NCI-H345 (cell line): ENCODE measurements around the gene BRD3OS.

Source experiments
- DNase-seq: peaks from one replicate; lab custom pipeline; 2025; lab: John Stamatoyannopoulos, UW

The BRD3OS gene, protein sequence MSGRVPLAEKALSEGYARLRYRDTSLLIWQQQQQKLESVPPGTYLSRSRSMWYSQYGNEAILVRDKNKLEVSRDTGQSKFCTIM

DNA sequence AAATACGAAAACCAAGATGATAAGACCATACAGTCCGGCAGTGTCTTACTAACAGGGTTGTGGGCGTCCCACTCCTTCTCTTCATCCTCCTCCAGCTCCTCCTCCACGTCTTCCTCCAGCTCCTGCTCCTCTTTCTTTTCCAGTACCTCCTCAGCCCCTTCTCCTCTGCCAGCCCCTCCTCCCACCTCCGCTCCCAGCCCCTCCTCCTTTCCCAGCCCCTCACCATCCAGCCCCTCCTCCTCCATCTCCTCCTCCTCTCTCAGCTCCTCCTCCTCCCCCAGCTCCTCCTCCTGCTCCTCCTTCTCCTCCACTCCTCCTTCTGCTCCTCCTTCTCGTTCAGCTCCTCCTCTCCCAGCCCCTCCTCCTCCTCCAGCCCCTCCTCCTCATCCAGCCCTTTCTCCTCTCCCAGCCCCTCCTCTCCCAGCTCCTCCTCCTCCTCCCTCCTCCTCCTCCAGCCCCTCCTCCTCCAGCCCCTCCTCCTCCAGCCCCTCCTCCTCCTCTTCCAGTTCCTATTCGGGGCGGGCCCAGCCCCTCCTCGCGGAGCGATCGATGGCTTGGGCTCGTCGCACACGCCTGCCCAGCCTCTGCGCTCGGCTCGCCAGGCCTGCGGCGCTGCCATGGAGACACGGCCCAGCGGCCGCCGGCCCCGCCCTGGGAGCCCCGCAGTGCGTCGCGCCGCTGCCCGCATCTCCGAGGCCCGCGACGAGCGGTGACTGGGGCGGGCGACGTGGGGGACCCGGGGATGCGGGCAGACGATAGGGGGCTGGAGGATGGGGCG, at the start of gene BRD3OS:
Gene BRD3OS, plus strand, starts transcription at position 654 of the 778 bp plus-strand sequence. CDS start 1,267 bp downstream, outside the sequence.
- peak; percentile 98 for DNase-seq

DNA sequence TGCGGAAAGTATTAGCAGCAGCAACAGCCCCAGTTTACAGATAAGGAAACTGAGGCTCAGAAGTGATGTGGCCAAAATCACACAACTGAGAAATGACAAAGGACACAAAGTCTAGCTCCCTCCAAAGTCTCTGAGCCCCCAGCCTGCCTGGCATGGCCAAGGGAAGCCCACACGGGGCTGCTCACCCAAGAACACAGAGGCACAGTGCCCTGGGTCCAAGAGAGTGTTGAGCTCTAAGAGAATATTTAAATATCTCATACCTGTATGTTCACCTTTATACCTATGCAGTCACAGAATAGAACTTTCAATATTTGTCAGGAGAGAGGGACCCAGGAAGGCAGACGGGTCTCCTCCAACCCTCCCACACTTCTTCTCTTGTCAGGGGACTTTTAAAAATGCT, 49.8 kb upstream of the BRD3OS start:
- DNase-seq: no peak

DNA sequence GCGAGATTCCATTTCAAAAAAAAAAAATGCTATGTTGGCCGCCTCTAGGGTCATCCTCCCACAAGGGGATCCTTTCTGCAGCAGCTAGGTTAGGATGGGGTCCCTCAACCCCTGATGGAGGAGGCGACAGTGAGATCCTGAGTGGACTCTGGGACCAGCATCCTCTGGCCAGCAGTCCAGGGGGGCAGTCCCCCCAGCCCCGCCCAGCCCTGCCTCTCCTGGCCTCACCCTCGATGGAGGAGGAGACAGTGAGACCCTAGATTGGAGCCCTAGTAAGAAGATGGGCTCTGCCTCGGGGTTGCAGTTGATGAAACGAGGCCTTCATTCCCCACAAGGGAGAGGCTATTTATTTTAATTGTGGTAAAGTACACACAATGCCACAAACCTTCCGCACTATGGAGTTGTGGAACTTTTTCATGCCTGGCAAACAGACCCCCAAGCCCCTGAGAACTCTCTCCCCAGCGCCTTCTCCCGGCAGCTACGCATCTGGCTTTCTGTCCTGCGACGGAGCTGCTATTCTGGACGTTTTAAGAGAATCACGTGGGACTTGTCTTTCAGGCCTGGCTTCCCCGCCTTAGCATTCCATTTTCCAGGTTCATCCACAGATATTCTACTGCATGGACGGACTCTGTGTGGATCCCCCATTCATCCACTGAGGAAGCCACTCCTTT, 49.0 kb upstream of the BRD3OS start:
- no peak for DNase-seq

DNA sequence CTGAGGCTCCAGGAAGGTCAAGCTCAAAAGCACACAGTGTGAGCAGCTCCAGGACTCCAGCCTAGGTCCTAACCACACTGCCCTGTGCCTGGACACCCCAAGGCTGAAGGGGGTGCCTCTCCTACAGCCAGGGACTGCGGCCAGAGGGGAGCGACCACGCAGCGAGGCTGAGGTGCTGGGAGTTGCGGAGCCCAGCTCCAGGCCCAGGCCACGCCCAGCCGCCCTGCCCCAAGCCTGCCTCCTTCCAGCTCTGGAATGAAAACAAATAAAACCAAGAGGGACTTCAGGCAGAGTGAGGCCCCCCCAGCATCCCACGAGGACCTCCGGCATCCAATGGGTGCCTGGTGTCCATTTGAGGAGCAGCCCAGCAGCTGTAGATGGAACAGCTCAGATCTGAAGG, 48.4 kb upstream of the BRD3OS start:
- no peak for DNase-seq

DNA sequence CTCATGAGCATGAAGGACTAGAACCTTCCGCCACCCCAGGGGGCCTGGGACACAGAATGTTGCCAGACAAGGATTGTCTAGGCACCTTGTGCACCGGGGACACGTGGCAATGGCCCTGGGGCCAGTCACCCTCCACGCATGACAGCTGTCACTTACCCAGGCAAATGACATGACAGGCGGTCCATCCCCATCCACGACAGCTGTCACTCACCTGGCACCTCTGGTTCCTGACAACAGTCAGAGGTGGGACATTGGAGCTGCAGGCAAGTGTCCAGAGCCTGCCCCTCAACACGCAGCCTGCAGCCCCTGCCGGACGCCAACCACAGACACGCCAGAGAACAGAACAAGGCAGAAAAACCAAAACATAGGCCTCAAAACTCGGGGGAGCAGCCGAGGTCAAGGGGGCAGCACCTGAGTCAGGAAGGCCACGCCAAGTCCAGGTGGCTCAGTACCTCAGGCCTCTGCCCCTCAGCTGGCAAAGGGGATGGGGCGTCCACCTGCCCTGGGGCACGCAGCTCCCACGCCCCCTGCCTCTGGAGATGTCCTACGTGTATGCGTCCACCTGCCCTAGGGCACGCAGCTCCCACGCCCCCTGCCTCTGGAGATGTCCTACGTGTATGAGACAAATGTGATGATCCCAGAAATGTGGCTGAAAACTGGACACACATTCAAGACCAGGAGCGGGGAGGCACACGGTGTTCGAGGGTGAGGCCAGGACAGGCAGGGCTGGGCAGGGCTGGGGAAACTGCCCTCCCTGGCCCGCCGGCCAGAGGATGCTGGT, 47.7 kb upstream of the BRD3OS start:
- DNase-seq: no peak

DNA sequence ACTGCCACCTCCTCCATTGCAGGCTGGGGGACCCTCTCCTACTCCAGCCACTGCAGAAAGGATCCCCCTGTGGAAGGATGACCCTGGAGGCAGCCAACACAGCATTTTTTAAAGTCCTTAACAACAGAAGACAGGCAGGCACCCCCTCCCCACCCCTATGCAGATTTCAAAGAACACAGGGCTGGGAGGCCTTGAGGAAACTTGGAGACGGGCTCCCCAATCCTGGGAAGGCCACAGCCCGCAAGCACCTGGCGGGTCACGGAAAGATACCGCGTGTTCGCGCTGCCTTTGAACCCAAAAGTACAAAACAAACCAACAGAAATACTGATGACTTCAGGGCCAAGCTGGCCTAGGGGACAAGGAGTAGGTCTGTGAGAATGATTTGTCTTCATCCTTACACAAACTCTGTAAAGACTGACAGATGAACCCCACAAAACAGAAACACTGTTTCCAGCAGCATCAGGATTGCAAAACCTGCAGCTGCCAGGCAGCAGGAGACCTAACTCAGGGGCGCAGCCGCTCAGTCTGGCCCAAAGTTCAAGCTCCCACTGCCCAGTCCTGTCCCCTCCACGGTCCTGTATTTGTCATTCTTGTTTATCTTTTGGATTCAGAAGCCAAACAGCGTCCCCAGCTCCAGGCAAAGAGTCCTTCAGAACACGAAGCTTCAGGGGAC, 46.9 kb upstream of the BRD3OS start:
- no peak for DNase-seq

DNA sequence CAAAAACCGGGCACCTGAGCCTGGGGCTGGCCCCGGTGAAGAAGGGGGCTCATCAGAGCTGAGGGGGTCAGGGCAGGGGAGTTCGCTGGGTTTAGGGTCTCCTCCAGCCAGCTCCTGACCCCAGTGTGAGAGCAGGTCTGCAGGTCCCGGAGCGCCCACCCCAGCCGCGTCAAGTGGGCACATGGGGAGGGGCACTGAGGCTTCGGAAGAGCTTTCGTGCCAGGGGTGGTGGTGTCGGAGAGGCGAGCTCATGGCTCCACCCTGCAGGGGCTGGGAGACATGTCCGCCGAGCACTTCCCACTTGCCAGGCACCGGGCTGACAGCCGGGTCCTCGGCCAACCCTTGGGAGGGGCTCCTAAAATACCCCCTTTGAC, 46.4 kb upstream of the BRD3OS start:
- DNase-seq: no peak

DNA sequence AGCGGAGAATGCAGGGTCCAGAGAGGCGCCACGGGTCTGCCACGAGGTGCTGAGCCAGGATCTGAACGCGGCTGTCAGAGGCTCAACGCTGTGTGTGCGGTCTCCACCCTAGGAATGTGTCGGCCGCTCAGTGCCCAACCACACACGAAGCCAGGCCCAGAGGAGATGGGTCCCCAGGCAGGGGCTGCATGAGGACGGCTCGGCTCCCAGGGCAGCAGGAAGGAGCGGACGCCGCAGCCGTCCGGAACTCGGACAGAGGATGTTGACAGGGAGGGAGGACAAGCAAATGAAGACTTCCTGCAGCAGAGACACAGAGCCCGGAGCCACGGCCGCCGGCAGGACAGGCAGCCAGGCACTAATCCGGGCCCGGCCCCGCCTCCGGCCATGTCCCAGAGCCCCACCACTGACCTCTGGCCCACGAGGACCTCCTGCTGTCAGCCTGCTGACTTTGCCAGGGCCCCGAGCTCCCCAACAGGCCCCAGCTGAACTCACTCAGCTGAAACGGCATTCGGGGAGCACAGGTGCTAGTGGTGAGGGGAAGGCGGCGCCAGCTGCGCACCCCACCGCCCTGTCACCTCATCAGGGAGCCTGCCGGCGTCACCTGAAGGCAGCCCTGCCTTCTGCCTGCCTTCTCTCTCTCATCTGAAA, 45.9 kb upstream of the BRD3OS start:
- no peak for DNase-seq

DNA sequence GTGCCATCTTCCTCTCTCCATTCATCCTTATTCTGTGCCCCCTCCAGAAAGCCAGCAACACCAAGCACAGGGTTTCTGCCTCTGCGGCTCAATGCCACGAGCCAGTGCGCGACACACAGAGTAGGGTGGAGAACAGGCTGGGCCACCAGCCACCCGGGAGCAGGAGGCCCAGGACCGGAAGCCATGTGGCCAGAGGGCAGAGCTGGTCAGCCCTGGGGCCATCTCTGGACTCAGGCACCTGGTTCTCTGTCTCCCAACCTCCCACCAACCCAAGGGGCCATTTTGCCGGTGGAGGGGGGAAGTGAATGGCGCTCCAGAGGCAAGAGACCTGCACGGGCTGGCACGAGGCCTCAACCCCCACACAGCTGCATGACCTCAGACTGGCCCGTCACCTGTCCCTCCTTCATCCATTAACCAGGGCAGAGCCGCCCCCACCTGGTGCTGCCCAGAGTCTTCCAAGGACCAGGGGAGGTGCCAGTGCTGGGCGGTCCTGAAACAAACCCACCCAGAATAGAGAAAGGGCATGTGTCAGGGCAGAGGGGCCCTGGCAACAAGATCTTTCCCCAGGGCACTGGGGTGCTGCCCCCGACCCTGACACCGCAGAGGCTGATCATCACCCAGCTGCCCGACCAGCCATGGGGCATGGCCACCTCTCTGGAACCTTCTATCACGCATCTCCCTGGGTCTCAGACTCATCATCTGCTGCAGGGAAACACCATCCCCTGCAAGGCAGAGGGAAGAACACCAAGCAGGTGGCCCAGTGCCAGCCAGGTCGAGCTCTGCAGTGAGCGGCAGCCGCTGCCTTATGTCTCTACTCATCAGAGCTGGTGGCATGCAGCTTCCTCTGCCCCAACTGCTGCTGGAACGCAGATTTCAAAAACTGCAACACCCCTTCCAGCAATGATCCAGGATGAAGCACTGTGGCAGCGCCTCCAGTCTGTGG, 45.1 kb upstream of the BRD3OS start:
- DNase-seq: no peak

DNA sequence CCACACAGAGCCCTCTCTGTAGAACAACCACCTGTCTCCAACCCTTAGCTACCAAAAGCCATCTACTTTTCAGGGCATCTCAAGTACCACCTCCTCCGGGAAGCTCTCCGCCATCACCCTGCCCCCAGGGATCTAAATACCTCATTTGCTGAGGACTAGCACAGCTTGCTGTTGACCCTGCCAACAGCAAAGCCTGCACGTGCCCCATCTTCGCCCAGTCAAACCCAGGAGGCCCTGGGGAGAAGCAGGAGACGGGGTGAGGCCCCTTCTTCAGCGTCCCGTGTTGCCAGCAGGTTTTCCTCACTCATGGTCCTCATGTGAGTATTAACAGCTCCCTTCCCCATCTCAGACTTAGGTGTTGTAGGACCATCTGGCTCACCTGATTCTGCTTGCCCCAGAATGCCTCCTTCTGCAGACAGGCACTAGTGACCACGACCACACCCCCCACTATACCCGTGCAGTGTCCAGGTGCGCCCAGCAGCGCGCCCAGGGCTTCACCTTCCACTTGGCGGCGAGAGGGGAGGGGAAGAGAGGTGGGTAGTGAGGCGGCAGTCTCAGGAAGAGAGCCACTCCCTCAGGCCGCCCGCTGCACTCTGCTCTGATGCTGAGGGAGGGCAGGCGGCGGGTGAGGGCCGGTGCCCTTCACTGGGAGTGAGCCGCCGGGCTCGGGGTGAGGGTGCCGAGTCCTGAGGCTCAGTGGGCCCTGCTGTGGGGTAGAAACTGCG, 44.3 kb upstream of the BRD3OS start:
- no peak for DNase-seq

DNA sequence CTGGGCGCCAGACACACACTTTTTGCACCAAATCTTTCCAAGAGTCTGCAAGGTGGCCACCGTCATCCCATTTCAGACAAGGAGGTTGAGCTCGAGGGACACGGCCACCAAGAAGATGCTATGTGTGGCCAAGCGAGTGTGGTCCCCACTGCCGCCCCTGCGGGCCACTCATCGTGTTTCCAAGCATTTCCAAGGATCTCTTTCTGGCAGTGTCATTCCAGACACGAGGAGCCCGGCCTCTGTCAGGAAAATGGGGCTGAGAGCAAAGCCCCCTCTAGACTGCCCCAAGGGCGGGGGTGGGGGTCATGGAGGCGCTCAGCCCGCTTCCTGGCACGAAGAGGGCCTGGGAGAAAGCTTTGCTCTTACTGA, 43.7 kb upstream of the BRD3OS start:
- no peak for DNase-seq

DNA sequence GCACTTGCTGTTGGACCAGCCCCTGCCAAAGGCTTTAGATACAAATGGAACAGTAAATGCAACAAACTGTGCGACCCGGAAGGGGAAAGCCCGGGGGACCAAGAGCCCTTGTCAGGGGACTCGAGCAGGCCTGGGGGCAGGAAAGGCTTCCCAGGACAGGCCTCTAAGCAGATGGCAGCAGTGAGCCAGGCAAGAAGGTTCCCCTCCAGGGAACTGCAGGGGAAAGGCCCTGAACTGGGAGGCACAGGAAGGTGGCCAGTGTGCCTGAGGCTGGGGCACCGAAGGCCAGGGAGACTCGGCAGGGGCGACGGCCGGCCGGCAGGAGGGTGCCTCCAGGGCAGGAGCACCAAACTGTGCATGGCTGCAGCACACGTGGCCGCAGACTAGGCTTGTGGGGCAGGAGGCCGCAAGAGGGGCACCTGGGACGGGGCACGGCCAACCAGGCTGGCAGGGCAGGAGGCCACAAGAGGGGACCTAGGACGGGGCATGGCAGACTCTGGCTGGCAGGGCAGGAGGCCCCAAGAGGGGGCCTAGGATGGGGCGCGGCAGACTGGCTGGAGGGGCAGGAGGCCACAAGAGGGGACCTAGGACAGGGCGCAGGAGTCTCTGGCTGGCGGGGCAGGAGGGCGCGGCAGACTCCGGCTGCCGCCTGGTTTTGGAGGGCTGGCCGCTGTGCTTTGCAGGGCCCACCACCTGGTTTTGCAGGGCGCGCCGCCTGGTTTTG, 43.2 kb upstream of the BRD3OS start:
- no peak for DNase-seq

DNA sequence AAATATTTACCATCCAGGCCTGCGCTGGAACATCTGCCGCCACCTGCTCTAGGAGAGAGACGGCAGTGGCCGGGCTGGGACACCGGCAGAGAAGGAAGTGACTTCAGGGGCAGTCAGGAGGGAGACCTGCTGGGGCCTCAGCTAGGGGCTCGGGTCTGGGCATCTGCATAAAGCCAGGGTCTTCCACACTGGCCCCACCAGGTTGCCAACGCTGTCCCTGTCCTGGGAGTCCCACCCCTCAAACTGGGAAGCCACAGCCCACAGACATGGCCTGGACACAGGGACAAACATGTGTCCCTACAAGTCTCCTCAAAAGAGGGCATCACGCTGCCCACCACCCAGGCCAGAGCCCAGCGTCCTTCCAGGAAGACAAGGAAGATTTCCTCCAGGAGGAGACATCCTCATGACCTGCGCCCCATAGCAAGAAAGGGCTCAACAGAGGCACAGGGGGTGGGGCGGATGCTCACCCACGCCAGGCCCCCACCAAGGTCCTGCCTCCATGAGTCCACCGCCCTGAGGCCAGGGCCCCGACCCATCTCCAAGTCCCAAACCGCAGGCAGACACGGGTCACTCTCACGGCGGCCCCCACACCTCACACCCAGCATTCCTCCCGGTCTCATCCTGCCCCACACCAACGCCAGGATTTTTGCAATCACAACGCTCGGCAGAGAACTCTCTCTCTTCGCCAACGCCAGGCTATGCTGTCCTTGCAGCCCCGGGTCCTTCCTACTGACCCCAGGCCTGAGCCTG, 42.1 kb upstream of the BRD3OS start:
- DNase-seq: no peak

DNA sequence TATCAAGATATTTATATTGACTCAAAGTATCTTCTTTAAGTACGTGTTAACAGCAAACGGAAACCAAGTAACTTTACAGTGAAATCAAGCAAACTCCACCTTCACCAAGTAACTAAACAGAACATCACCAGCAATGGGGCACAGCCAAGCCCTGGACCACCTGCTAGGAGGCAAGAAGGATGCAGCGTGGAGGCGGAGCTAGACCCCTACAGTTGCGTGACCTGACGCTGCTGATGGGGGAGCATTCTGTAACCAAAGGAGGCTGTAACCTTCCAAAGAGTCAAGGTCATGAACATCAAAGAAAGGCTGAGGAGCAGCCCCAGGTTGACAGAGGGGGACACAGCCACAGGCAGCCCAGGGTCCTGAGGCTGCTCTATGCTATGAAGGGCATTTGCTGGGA, 39.2 kb upstream of the BRD3OS start:
- DNase-seq: no peak

DNA sequence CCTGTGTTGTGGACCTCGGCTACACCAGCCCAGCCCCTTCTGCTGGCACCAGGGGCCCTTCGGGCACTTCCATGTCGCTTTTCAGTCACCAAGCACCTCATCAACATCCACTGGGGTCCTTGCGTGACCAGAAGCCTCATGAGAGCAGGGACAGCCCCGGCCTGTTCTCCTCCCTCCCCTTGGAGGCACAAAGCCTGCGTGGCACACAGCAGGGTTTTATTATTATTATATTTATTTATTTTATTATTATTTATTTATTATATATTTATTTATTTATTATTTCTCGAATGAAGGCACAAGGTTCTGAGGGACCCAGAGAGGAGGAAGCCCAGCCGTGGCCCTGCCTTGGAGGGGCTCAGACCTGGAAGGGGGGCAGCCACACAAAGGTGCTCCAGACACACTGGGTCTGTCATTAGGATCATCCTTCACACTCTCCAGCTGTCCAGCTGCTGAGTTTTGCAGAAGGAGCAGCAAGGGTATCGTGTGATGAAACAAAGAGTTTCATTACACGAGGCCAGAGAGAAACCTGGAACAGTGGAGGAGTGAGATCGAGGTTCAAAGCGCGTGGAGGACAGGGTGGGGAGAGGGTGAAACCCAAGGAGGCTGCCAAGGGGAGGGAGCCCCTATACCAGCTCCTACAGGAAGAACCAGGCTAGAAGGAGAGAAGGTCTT, 38.4 kb upstream of the BRD3OS start:
- no peak for DNase-seq

DNA sequence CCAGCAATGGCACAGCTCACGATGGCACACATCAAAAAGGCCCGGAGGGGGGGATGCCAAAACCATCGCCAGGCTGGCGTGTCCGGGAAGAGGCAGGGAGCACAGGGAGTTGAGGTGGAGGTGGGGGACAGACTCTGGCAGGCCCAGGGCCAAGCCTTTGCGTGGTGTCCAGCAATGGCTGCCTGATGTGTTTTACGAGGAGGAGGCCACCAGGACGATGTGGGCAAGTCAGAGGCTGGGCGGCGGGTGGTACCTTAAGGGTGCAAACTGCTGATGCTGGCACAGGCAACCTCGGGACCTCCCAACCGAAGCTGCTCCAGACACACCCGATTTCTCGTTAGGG, 37.9 kb upstream of the BRD3OS start:
- DNase-seq: no peak

DNA sequence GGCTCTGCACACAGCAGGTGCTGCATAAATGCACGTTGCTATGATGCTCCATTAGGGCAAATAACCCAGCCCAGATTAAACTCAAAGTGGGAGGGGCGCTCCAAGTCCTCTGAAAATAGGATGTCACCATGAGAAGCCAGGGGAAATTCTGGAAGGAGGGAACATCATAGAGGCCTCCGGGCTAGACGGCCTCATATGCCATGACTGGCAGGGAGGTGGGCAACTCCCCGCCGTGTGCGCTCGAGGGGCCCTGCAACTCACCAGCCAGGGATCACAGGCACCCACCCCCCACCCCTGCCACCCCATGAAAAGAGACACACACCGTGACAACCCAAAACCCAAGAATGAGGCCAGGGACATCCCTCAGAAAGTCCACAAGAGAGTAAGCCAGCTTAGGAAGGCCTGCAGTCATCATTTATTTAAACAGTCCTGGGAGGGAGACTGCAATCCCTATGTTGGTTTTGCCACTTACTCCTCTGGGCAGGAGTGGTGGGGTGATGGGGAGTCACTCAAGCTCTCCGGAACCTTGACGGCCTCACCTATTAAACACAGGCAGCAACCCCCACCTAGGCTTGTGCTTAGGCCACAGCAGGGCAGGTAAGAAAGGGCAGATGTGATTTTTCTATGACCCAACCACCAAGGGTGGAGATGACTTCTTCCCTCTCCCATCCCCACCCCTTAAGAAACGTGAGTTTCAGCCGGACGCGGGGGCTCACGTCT, 37.2 kb upstream of the BRD3OS start:
- DNase-seq: no peak
